Measurements from ENCODE around the gene FAM3B. TPM values are rescaled to one million over a fixed set of nuclear protein-coding genes. Genes with fewer than 3 reads are reported as not detected.

FAM3B gene
- polyA plus RNA-seq, 1 donor from 2014 or later = not detected

DNA sequence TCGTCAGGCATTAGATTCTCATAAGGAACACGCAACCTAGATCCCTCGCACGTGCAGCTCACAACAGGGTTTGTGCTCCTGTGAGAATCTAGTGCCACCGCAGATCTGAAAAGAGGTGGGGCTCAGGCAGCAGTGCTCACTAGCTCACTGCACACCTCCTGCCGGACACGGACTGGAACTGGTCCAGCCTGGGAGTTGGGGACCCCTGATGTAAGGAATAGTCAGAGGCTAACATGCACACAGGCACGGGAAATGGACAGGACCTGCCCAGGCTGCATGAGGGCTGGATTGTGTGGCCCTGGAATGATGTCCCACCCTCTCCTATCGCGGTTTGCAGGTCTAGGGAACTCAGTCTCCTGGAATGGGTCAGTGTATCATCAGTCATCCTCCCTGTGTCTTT lies 86.2 kb downstream of the FAM3B start:
- Histone ChIP-seq H3K9me2 (ENCODE audit: insufficient read depth, low read length) (no peaks in the 10 kb centered on the region), H3K4me3 (ENCODE audit: low read length) (no peak overlapping the region), H3K4me2 (ENCODE audit: low read length) (no peak overlapping the region), H3K9ac (ENCODE audit: low read length) (no peak overlapping the region), H2AFZ (ENCODE audit: low read depth, low read length) (no peak overlapping the region), H3K9me3 (ENCODE audit: low read length) (no peaks in the 10 kb centered on the region), H3K27ac (ENCODE audit: low read length) (no peak overlapping the region), H4K20me1 (ENCODE audit: insufficient read depth) (no peaks in the 10 kb centered on the region), H3K79me2 (replicated peaks; ENCODE audit: insufficient read depth, low read length) (no peaks in the 10 kb centered on the region), H3F3A (ENCODE audit: insufficient read depth, low read length, poor library complexity, severe bottlenecking) (no peaks in the 10 kb centered on the region), H3K36me3 (ENCODE audit: insufficient read depth, low read length) (no peaks in the 10 kb centered on the region), H3K27me3 (ENCODE audit: insufficient read depth, low read depth, low read length) (no peaks in the 10 kb centered on the region)
- no peak for TF ChIP-seq EZH2 (IDR thresholded peaks at IDR 0.05; ENCODE audit: borderline replicate concordance, insufficient read depth, low read length, poor library complexity, severe bottlenecking)
- TF ChIP-seq RAD21 (conservative IDR thresholded peaks at IDR 0.05) = no peak

DNA sequence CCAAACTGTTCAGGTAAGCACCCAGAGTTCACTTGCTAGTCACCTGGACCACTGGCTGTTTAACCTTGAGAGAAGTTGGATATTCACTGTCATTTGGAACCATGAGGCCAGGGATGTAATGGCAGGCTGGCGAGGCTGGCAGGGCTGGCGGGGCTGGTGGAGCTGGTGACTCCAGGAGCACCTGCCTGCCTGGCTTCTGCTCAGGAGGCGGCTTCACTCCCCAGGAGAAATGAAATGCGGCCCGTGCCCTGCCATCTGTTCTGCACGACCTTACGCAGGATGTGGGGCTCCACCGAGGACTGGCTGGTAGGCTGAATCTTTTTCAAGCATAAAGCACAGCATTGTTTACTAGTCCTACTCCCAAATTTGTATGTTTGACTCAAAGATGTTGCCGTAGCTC lies 86.7 kb downstream of the FAM3B start:
- Histone ChIP-seq H3K9me3 (ENCODE audit: low read length) (no peaks in the 10 kb centered on the region), H4K20me1 (ENCODE audit: insufficient read depth) (no peaks in the 10 kb centered on the region), H2AFZ (ENCODE audit: low read depth, low read length) (no peak overlapping the region), H3K79me2 (replicated peaks; ENCODE audit: insufficient read depth, low read length) (no peaks in the 10 kb centered on the region), H3K36me3 (ENCODE audit: insufficient read depth, low read length) (no peaks in the 10 kb centered on the region), H3K9me2 (ENCODE audit: insufficient read depth, low read length) (no peaks in the 10 kb centered on the region), H3K9ac (ENCODE audit: low read length) (no peak overlapping the region), H3K27ac (ENCODE audit: low read length) (no peak overlapping the region), H3K4me3 (ENCODE audit: low read length) (no peak overlapping the region), H3F3A (ENCODE audit: insufficient read depth, low read length, poor library complexity, severe bottlenecking) (no peaks in the 10 kb centered on the region), H3K27me3 (ENCODE audit: insufficient read depth, low read depth, low read length) (no peaks in the 10 kb centered on the region), H3K4me2 (ENCODE audit: low read length) (no peak overlapping the region)
- no peak for TF ChIP-seq POLR2AphosphoS5 (IDR thresholded peaks at IDR 0.05)
- TF ChIP-seq, protein P1, sequence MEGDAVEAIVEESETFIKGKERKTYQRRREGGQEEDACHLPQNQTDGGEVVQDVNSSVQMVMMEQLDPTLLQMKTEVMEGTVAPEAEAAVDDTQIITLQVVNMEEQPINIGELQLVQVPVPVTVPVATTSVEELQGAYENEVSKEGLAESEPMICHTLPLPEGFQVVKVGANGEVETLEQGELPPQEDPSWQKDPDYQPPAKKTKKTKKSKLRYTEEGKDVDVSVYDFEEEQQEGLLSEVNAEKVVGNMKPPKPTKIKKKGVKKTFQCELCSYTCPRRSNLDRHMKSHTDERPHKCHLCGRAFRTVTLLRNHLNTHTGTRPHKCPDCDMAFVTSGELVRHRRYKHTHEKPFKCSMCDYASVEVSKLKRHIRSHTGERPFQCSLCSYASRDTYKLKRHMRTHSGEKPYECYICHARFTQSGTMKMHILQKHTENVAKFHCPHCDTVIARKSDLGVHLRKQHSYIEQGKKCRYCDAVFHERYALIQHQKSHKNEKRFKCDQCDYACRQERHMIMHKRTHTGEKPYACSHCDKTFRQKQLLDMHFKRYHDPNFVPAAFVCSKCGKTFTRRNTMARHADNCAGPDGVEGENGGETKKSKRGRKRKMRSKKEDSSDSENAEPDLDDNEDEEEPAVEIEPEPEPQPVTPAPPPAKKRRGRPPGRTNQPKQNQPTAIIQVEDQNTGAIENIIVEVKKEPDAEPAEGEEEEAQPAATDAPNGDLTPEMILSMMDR (IDR thresholded peaks at IDR 0.05; ENCODE audit: poor library complexity, severe bottlenecking) = no peak
- TF ChIP-seq EZH2 (IDR thresholded peaks at IDR 0.05; ENCODE audit: borderline replicate concordance, insufficient read depth, low read length, poor library complexity, severe bottlenecking) = no peak
- no peak for TF ChIP-seq SMC3 (conservative IDR thresholded peaks at IDR 0.05; ENCODE audit: poor library complexity)
- no peak for TF ChIP-seq EP300 (conservative IDR thresholded peaks at IDR 0.05; ENCODE audit: poor library complexity, severe bottlenecking)
- no peak for TF ChIP-seq RAD21 (conservative IDR thresholded peaks at IDR 0.05)
- TF ChIP-seq, protein P2, sequence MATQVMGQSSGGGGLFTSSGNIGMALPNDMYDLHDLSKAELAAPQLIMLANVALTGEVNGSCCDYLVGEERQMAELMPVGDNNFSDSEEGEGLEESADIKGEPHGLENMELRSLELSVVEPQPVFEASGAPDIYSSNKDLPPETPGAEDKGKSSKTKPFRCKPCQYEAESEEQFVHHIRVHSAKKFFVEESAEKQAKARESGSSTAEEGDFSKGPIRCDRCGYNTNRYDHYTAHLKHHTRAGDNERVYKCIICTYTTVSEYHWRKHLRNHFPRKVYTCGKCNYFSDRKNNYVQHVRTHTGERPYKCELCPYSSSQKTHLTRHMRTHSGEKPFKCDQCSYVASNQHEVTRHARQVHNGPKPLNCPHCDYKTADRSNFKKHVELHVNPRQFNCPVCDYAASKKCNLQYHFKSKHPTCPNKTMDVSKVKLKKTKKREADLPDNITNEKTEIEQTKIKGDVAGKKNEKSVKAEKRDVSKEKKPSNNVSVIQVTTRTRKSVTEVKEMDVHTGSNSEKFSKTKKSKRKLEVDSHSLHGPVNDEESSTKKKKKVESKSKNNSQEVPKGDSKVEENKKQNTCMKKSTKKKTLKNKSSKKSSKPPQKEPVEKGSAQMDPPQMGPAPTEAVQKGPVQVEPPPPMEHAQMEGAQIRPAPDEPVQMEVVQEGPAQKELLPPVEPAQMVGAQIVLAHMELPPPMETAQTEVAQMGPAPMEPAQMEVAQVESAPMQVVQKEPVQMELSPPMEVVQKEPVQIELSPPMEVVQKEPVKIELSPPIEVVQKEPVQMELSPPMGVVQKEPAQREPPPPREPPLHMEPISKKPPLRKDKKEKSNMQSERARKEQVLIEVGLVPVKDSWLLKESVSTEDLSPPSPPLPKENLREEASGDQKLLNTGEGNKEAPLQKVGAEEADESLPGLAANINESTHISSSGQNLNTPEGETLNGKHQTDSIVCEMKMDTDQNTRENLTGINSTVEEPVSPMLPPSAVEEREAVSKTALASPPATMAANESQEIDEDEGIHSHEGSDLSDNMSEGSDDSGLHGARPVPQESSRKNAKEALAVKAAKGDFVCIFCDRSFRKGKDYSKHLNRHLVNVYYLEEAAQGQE (IDR thresholded peaks at IDR 0.05; ENCODE audit: borderline replicate concordance) = no peak
- no peak for TF ChIP-seq TAF1 (IDR thresholded peaks at IDR 0.05; ENCODE audit: low read depth)
- TF ChIP-seq MXI1 (conservative IDR thresholded peaks at IDR 0.05; ENCODE audit: poor library complexity, severe bottlenecking) = no peak

DNA sequence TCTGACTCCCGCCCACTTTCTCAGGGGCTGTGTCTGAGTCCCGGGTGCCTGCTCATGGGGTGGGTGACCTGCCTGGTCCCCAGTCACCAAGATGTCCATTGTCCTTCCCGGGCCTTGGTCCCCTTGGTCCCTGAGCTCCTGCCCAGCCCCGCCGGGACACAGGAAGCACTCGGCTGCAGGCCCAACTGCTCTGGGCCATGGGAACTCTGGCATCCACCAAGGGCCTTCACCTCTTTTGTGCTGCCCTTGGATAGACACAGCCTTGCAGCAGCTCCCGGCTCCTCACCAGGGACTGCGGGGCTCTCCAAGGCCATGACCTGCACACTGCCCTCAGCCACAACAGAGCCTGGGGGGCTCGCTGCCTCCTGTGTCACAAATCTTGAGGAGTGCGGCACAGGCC lies 87.4 kb downstream of the FAM3B start:
- no peaks in the 10 kb centered on the region for H3K27me3 ChIP-seq (ENCODE audit: insufficient read depth, low read depth, low read length)
- H3K9ac ChIP-seq (ENCODE audit: low read length) = no peak overlapping the region
- no peaks in the 10 kb centered on the region for H3F3A ChIP-seq (ENCODE audit: insufficient read depth, low read length, poor library complexity, severe bottlenecking)
- no peak overlapping the region for H3K27ac ChIP-seq (ENCODE audit: low read length)
- no peaks in the 10 kb centered on the region for H4K20me1 ChIP-seq (ENCODE audit: insufficient read depth)
- TF ChIP-seq TAF1 (IDR thresholded peaks at IDR 0.05; ENCODE audit: low read depth) (no peak), RAD21 (conservative IDR thresholded peaks at IDR 0.05) (no peak), SMC3 (conservative IDR thresholded peaks at IDR 0.05; ENCODE audit: poor library complexity) (no peak), POLR2AphosphoS5 (IDR thresholded peaks at IDR 0.05) (no peak), EP300 (conservative IDR thresholded peaks at IDR 0.05; ENCODE audit: poor library complexity, severe bottlenecking) (no peak), EZH2 (IDR thresholded peaks at IDR 0.05; ENCODE audit: borderline replicate concordance, insufficient read depth, low read length, poor library complexity, severe bottlenecking) (no peak)
- TF ChIP-seq, protein P2 (IDR thresholded peaks at IDR 0.05; ENCODE audit: borderline replicate concordance) = no peak
- TF ChIP-seq, protein P1 (IDR thresholded peaks at IDR 0.05; ENCODE audit: poor library complexity, severe bottlenecking) = no peak
- H3K9me2 ChIP-seq (ENCODE audit: insufficient read depth, low read length) = no peaks in the 10 kb centered on the region
- no peaks in the 10 kb centered on the region for H3K36me3 ChIP-seq (ENCODE audit: insufficient read depth, low read length)
- no peak overlapping the region for H3K4me2 ChIP-seq (ENCODE audit: low read length)
- no peak overlapping the region for H2AFZ ChIP-seq (ENCODE audit: low read depth, low read length)
- H3K9me3 ChIP-seq (ENCODE audit: low read length) = no peaks in the 10 kb centered on the region
- no peaks in the 10 kb centered on the region for H3K79me2 ChIP-seq (replicated peaks; ENCODE audit: insufficient read depth, low read length)
- H3K4me3 ChIP-seq (ENCODE audit: low read length) = no peak overlapping the region
